ENCODE data around the gene MACIR. TPM values are rescaled to one million over a fixed set of nuclear protein-coding genes. Genes with fewer than 3 reads are reported as not detected.
"Not testable (repeated sequence)": the region's sequence is repeated elsewhere in the genome, so short reads cannot be mapped to it uniquely, and the experiment has no call there.

Gene MACIR
- 3.6 TPM for total RNA-seq

- ATAC-seq = peak; percentile 99
Observed at GRCh38 chr5:103258368-103258956, at the start of gene MACIR. TSS of gene MACIR (plus strand) at chr5:103258763. CDS start at chr5:103275920, 17,157 bp downstream.

- no peak for ATAC-seq
Observed at GRCh38 chr5:103209065-103209464, 49.5 kb upstream of the MACIR start.

GRCh38 chr5:103210952-103211351 lies 47.6 kb upstream of the MACIR start:
- ATAC-seq = no peak

GRCh38 chr5:103211576-103212561 lies 46.7 kb upstream of the MACIR start:
- no peak for ATAC-seq

- no peak for ATAC-seq
Observed at GRCh38 chr5:103216137-103216536, 42.4 kb upstream of the MACIR start.

GRCh38 chr5:103216697-103217096 lies 41.9 kb upstream of the MACIR start:
- ATAC-seq = no peak

- ATAC-seq = no peak
Observed at GRCh38 chr5:103217101-103217500, 41.5 kb upstream of the MACIR start.

- no peak for ATAC-seq
Observed at GRCh38 chr5:103218164-103218563, 40.4 kb upstream of the MACIR start.

GRCh38 chr5:103219074-103219473 lies 39.5 kb upstream of the MACIR start:
- not testable (repeated sequence) for ATAC-seq

GRCh38 chr5:103223031-103223955 lies 35.3 kb upstream of the MACIR start:
- no peak for ATAC-seq

GRCh38 chr5:103224118-103224893 lies 34.3 kb upstream of the MACIR start:
- peak; percentile 88 for ATAC-seq

GRCh38 chr5:103224894-103225246 lies 33.7 kb upstream of the MACIR start:
- ATAC-seq = no peak

GRCh38 chr5:103228061-103228460 lies 30.5 kb upstream of the MACIR start:
- ATAC-seq = no peak

GRCh38 chr5:103228588-103228987 lies 30.0 kb upstream of the MACIR start:
- no peak for ATAC-seq

GRCh38 chr5:103232393-103232999 lies 26.1 kb upstream of the MACIR start:
- peak; percentile 71 for ATAC-seq

- no peak for ATAC-seq
Observed at GRCh38 chr5:103234239-103234975, 24.2 kb upstream of the MACIR start.

- ATAC-seq = no peak
Observed at GRCh38 chr5:103235891-103236290, 22.7 kb upstream of the MACIR start.

GRCh38 chr5:103237778-103238177 lies 20.8 kb upstream of the MACIR start:
- ATAC-seq = no peak

GRCh38 chr5:103243665-103244064 lies 14.9 kb upstream of the MACIR start:
- no peak for ATAC-seq

GRCh38 chr5:103244398-103244797 lies 14.2 kb upstream of the MACIR start:
- no peak for ATAC-seq

GRCh38 chr5:103245761-103246160 lies 12.8 kb upstream of the MACIR start:
- ATAC-seq = no peak

All from esophagus mucosa (tissue), 1 donor.